Smooth muscle cell (in vitro differentiated cells): ENCODE results near the gene LSM14B. TPM values are rescaled to one million over a fixed set of nuclear protein-coding genes. Genes with fewer than 3 reads are reported as not detected.
A peak's percentile ranks its signal among the peaks of the same experiment; 100 is the strongest.

Source experiments
- DNase-seq: peaks from one replicate; lab custom pipeline; 2025; ENCODE audit not compliant: unreplicated experiment; lab: John Stamatoyannopoulos, UW
- H2AFZ ChIP-seq: fragments of 200-600 bp; sonication (generic); 2 replicates; pipeline ENCODE4 v1.6.0; 2016; ENCODE audit warnings: antibody characterized with exemption, low read depth, mild to moderate bottlenecking
- H3F3A ChIP-seq: fragments of 200-600 bp; sonication (generic); 2 replicates; pipeline ENCODE4 v1.6.0; 2017; ENCODE audit warnings: antibody characterized with exemption, low read depth
- H3K27ac ChIP-seq: fragments of 200-600 bp; sonication (generic); 2 replicates; pipeline ENCODE4 v1.5.1; 2016; ENCODE audit warnings: low read depth, mild to moderate bottlenecking
- H3K27me3 ChIP-seq: fragments of 200-600 bp; sonication (generic); 2 replicates; pipeline ENCODE4 v1.6.1; 2016; ENCODE audit warnings: low read depth, mild to moderate bottlenecking
- H3K36me3 ChIP-seq: fragments of 200-600 bp; sonication (generic); 2 replicates; pipeline ENCODE4 v1.5.1; 2016; ENCODE audit warnings: low read depth
- H3K4me1 ChIP-seq: fragments of 200-600 bp; sonication (generic); 2 replicates; pipeline ENCODE4 v1.5.1; 2016; ENCODE audit warnings: low read depth
- H3K4me2 ChIP-seq: fragments of 200-600 bp; sonication (generic); 2 replicates; pipeline ENCODE4 v1.6.0; 2016; ENCODE audit warnings: mild to moderate bottlenecking
- H3K4me3 ChIP-seq: fragments of 200-600 bp; sonication (generic); 2 replicates; pipeline ENCODE4 v1.5.1; 2016; ENCODE audit warnings: mild to moderate bottlenecking
- H3K79me2 ChIP-seq: fragments of 200-600 bp; sonication (generic); 2 replicates; pipeline ENCODE4 v1.6.0; 2016; ENCODE audit warnings: low read depth, mild to moderate bottlenecking
- H3K9ac ChIP-seq: fragments of 200-600 bp; sonication (generic); 2 replicates; pipeline ENCODE4 v1.6.0; 2016; ENCODE audit warnings: low read depth
- H3K9me3 ChIP-seq: fragments of 200-600 bp; sonication (generic); replicated peaks from 2 replicates; pipeline ENCODE4 v1.5.1; 2016; ENCODE audit warnings: low read depth
- H4K20me1 ChIP-seq: fragments of 200-600 bp; sonication (generic); 2 replicates; pipeline ENCODE4 v1.6.0; 2016; ENCODE audit warnings: low read depth
- WGBS: methylation state at CpG from one replicate; pipeline ENCODE4 v1.1.7; 2016; ENCODE audit warnings: low lambda C conversion rate; 5-methylcytosine and 5-hydroxymethylcytosine counted together
- polyA plus RNA-seq: library from polyadenylated mRNA; unstranded; fragments of >200 nt; fragmentation: Nextera tagmentation; extraction: Ambion mirVana; gene quantifications from 2 replicates; pipeline ENCODE4 v1.2.1, GENCODE V29; 2016
- total RNA-seq: library from RNA; depleted of rRNA; stranded (reverse); fragments of >200 nt; gene quantifications from 2 replicates; pipeline ENCODE4 v1.2.3, GENCODE V29; 2014
- TF ChIP-seq, protein P1 (sequence below): fragments of 200-600 bp; sonication (generic); IDR thresholded peaks from 2 replicates; pipeline ENCODE4 v1.5.1; 2017; ENCODE audit warnings: borderline replicate concordance, mild to moderate bottlenecking, antibody characterized with exemption; ENCODE audit not compliant: insufficient read depth, poor library complexity, severe bottlenecking

LSM14B gene
- total RNA-seq, result 21.5 and 22.7 TPM in 2 replicates
- polyA plus RNA-seq, result 4.9 and 5.6 TPM in 2 replicates

DNA sequence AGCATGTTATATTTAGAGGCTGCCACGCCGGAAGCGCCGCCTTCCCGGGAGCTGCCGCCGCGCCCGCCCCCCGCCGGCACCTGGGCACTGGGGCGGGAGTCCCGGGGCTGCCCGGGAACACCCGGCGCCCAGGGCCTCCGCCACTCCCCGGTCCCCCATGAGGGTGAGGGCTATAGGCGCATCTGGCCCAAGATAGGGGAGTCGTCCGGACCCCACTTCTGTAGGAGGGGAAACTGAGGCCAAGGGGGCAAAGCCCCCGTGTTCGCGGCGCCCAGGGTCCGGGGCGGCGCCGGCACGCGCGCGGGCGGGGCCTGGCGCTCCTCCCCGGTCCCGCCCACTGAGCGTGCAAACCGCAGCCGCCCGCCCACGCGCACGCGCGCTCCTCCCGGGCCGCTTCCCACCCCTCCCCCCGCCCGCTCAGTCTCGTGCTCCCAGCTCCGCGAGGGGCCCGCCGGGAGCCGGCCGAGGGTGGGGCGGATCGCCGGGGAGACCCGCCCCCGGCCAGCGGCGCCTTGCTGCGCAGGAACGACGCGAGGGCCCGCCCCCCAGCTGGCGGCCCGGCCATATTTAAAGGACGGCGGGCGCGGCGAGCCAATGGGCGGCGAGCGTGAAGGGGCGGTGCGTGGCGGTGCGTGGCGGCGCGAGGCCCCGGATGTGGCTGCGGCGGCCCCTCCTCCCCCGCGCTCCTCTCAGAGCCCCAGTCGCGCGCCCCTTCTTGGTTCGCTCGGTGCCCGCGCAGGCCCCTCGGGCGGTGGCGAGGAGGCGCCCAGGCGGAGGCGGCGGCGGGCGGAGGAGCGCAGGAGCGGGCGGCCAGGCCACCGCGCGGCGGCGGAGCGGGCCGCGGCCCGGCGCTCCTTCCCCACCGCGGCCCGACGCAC lies at the start of gene LSM14B:
LSM14B (plus strand) TSS at position 700 of the 878 bp plus-strand sequence. CDS start 192 bp downstream, outside the sequence.
- Histone ChIP-seq H2AFZ (peak within 1 kb of the TSS; percentile 79), H3F3A (no peaks in the 10 kb centered on the region), H4K20me1 (peaks cover 39% of the 10 kb centered on the region), H3K4me1 (peaks cover 16% of the 10 kb centered on the region), H3K79me2 (peaks cover 23% of the 10 kb centered on the region), H3K4me3 (peak within 1 kb of the TSS; percentile 89), H3K27me3 (no peaks in the 10 kb centered on the region), H3K9me3 (no peaks in the 10 kb centered on the region), H3K4me2 (peak within 1 kb of the TSS; percentile 97), H3K36me3 (no peaks in the 10 kb centered on the region), H3K27ac (peak within 1 kb of the TSS; percentile 76), H3K9ac (peak within 1 kb of the TSS; percentile 77)
- TF ChIP-seq, protein P1, sequence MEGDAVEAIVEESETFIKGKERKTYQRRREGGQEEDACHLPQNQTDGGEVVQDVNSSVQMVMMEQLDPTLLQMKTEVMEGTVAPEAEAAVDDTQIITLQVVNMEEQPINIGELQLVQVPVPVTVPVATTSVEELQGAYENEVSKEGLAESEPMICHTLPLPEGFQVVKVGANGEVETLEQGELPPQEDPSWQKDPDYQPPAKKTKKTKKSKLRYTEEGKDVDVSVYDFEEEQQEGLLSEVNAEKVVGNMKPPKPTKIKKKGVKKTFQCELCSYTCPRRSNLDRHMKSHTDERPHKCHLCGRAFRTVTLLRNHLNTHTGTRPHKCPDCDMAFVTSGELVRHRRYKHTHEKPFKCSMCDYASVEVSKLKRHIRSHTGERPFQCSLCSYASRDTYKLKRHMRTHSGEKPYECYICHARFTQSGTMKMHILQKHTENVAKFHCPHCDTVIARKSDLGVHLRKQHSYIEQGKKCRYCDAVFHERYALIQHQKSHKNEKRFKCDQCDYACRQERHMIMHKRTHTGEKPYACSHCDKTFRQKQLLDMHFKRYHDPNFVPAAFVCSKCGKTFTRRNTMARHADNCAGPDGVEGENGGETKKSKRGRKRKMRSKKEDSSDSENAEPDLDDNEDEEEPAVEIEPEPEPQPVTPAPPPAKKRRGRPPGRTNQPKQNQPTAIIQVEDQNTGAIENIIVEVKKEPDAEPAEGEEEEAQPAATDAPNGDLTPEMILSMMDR, result no peak
- 1% methylated on average over 40 of the region's 124 CpGs for WGBS
- DNase-seq, result peak; percentile 96

DNA sequence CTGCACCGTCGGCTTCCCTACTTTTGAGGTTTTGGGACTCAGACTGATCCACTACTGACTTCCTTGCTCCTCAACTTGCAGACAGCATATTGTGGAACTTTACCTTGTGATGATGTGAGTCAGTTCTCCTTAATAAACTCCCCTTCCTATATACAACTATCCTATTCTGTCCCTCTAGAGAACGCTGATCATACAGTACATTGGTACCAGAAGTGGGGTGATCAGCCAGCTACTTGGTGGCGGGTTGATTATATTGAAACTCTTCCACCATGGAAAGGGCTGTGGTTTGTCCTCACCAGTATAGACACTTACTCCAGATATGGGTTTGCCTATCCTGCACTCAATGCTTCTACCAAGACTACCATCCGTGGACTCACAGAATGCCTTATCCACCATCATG lies 49.0 kb upstream of the LSM14B start:
- Histone ChIP-seq H3K9ac (no peak overlapping the region), H4K20me1 (no peaks in the 10 kb centered on the region), H3F3A (no peaks in the 10 kb centered on the region), H3K36me3 (no peaks in the 10 kb centered on the region), H3K4me2 (no peak overlapping the region), H3K4me3 (no peak overlapping the region), H3K9me3 (peaks cover 9% of the 10 kb centered on the region), H3K79me2 (no peaks in the 10 kb centered on the region), H3K27me3 (no peaks in the 10 kb centered on the region), H2AFZ (no peak overlapping the region), H3K4me1 (no peaks in the 10 kb centered on the region), H3K27ac (no peak overlapping the region)
- no peak for DNase-seq
- WGBS, result 95% methylated on average over 5 of the region's 5 CpGs
- TF ChIP-seq, protein P1, result no peak

DNA sequence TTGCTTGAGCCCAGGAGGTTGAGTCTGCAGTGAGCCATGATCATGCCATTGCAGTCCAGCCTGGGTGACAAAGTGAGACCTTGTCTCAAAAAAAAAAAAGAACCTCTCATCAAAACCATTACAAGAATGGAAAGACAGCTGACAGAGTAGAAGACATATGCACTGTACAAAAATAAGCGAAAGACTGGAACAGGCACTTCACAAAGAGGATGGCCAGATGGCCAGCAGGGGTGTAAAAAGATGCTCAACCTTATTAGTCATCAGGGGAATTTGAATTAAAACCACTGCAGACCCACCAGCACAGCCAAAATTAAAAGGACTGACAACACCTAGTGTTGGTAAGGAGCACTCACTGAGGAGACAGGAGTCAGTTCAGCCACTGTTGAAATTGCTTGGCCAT lies 43.1 kb upstream of the LSM14B start:
- TF ChIP-seq, protein P1, result no peak
- Histone ChIP-seq H3K4me1 (no peaks in the 10 kb centered on the region), H3F3A (no peaks in the 10 kb centered on the region), H3K9ac (no peak overlapping the region), H3K36me3 (no peaks in the 10 kb centered on the region), H3K9me3 (peaks cover 9% of the 10 kb centered on the region), H4K20me1 (no peaks in the 10 kb centered on the region), H3K79me2 (no peaks in the 10 kb centered on the region), H3K27me3 (no peaks in the 10 kb centered on the region), H3K27ac (no peak overlapping the region), H2AFZ (no peak overlapping the region), H3K4me3 (no peak overlapping the region), H3K4me2 (no peak overlapping the region)
- 100% methylated on average over 1 of the region's 1 CpG for WGBS
- DNase-seq, result no peak
